Measurements from ENCODE around the gene DUOXA1. TPM values are rescaled to one million over a fixed set of nuclear protein-coding genes. Genes with fewer than 3 reads are reported as not detected.

The DUOXA1 gene
- total RNA-seq, 1 donor, result 0.36 TPM

GRCh38 chr15:45095661-45096060, 34.0 kb downstream of the DUOXA1 start:
- Histone ChIP-seq H2AFZ (ENCODE audit: low read length) (no peak overlapping the region), H3K4me2 (ENCODE audit: insufficient read depth, low read length) (no peak overlapping the region), H3K79me2 (ENCODE audit: insufficient read depth, low read length) (no peaks in the 10 kb centered on the region), H3K9me3 (ENCODE audit: low read depth, low read length) (no peaks in the 10 kb centered on the region), H3K36me3 (ENCODE audit: insufficient read depth, low read length) (no peaks in the 10 kb centered on the region), H4K20me1 (ENCODE audit: insufficient read depth, low read length) (no peaks in the 10 kb centered on the region), H3K4me3 (ENCODE audit: insufficient read depth, low read length) (no peak overlapping the region), H3K27ac (ENCODE audit: low read depth, low read length) (no peak overlapping the region), H3K4me1 (ENCODE audit: insufficient read depth, low read length) (peaks cover 11% of the 10 kb centered on the region), H3K27me3 (ENCODE audit: insufficient read depth, low read length) (peaks cover 21% of the 10 kb centered on the region)
- peak; percentile 32 for DNase-seq (ENCODE audit: insufficient read length, low spot score, missing footprints)
- no peak for TF ChIP-seq CTCF (IDR thresholded peaks at IDR 0.05; ENCODE audit: extremely low read depth, low read depth, low read length)

GRCh38 chr15:45094358-45094730, 35.3 kb downstream of the DUOXA1 start:
- no peaks in the 10 kb centered on the region for H3K79me2 ChIP-seq (ENCODE audit: insufficient read depth, low read length)
- no peaks in the 10 kb centered on the region for H3K9me3 ChIP-seq (ENCODE audit: low read depth, low read length)
- no peak overlapping the region for H3K4me3 ChIP-seq (ENCODE audit: insufficient read depth, low read length)
- H3K27me3 ChIP-seq (ENCODE audit: insufficient read depth, low read length), result peaks cover 23% of the 10 kb centered on the region
- H2AFZ ChIP-seq (ENCODE audit: low read length), result no peak overlapping the region
- H4K20me1 ChIP-seq (ENCODE audit: insufficient read depth, low read length), result no peaks in the 10 kb centered on the region
- peaks cover 14% of the 10 kb centered on the region for H3K4me1 ChIP-seq (ENCODE audit: insufficient read depth, low read length)
- H3K27ac ChIP-seq (ENCODE audit: low read depth, low read length), result no peak overlapping the region
- no peak for TF ChIP-seq CTCF (IDR thresholded peaks at IDR 0.05; ENCODE audit: extremely low read depth, low read depth, low read length)
- no peaks in the 10 kb centered on the region for H3K36me3 ChIP-seq (ENCODE audit: insufficient read depth, low read length)
- no peak overlapping the region for H3K4me2 ChIP-seq (ENCODE audit: insufficient read depth, low read length)
- peak; percentile 59 for DNase-seq (ENCODE audit: insufficient read length, low spot score, missing footprints)

GRCh38 chr15:45093622-45094357, 35.9 kb downstream of the DUOXA1 start:
- H3K27ac ChIP-seq (ENCODE audit: low read depth, low read length), result no peak overlapping the region
- no peaks in the 10 kb centered on the region for H3K79me2 ChIP-seq (ENCODE audit: insufficient read depth, low read length)
- H3K4me3 ChIP-seq (ENCODE audit: insufficient read depth, low read length), result no peak overlapping the region
- peak; percentile 46 for DNase-seq (ENCODE audit: insufficient read length, low spot score, missing footprints)
- no peaks in the 10 kb centered on the region for H3K9me3 ChIP-seq (ENCODE audit: low read depth, low read length)
- TF ChIP-seq CTCF (IDR thresholded peaks at IDR 0.05; ENCODE audit: extremely low read depth, low read depth, low read length), result no peak
- H3K4me2 ChIP-seq (ENCODE audit: insufficient read depth, low read length), result no peak overlapping the region
- H4K20me1 ChIP-seq (ENCODE audit: insufficient read depth, low read length), result no peaks in the 10 kb centered on the region
- H3K4me1 ChIP-seq (ENCODE audit: insufficient read depth, low read length), result peaks cover 19% of the 10 kb centered on the region
- no peaks in the 10 kb centered on the region for H3K36me3 ChIP-seq (ENCODE audit: insufficient read depth, low read length)
- H2AFZ ChIP-seq (ENCODE audit: low read length), result no peak overlapping the region
- H3K27me3 ChIP-seq (ENCODE audit: insufficient read depth, low read length), result peaks cover 23% of the 10 kb centered on the region

GRCh38 chr15:45093013-45093412, 36.7 kb downstream of the DUOXA1 start:
- Histone ChIP-seq H3K4me1 (ENCODE audit: insufficient read depth, low read length) (peaks cover 23% of the 10 kb centered on the region), H3K4me2 (ENCODE audit: insufficient read depth, low read length) (no peak overlapping the region), H3K79me2 (ENCODE audit: insufficient read depth, low read length) (no peaks in the 10 kb centered on the region), H2AFZ (ENCODE audit: low read length) (no peak overlapping the region), H3K27ac (ENCODE audit: low read depth, low read length) (no peak overlapping the region), H3K4me3 (ENCODE audit: insufficient read depth, low read length) (no peak overlapping the region), H4K20me1 (ENCODE audit: insufficient read depth, low read length) (no peaks in the 10 kb centered on the region), H3K36me3 (ENCODE audit: insufficient read depth, low read length) (no peaks in the 10 kb centered on the region), H3K27me3 (ENCODE audit: insufficient read depth, low read length) (peaks cover 23% of the 10 kb centered on the region), H3K9me3 (ENCODE audit: low read depth, low read length) (no peaks in the 10 kb centered on the region)
- no peak for DNase-seq (ENCODE audit: insufficient read length, low spot score, missing footprints)
- TF ChIP-seq CTCF (IDR thresholded peaks at IDR 0.05; ENCODE audit: extremely low read depth, low read depth, low read length), result no peak
